ENCODE measurements around the gene TNKS1BP1. TPM values are rescaled to one million over a fixed set of nuclear protein-coding genes. Genes with fewer than 3 reads are reported as not detected.
"Not testable (repeated sequence)": the region's sequence is repeated elsewhere in the genome, so short reads cannot be mapped to it uniquely, and the experiment has no call there.

The TNKS1BP1 gene
- total RNA-seq, 4 donors from 2014 or later, result 119 to 162 (median 137) TPM

DNA sequence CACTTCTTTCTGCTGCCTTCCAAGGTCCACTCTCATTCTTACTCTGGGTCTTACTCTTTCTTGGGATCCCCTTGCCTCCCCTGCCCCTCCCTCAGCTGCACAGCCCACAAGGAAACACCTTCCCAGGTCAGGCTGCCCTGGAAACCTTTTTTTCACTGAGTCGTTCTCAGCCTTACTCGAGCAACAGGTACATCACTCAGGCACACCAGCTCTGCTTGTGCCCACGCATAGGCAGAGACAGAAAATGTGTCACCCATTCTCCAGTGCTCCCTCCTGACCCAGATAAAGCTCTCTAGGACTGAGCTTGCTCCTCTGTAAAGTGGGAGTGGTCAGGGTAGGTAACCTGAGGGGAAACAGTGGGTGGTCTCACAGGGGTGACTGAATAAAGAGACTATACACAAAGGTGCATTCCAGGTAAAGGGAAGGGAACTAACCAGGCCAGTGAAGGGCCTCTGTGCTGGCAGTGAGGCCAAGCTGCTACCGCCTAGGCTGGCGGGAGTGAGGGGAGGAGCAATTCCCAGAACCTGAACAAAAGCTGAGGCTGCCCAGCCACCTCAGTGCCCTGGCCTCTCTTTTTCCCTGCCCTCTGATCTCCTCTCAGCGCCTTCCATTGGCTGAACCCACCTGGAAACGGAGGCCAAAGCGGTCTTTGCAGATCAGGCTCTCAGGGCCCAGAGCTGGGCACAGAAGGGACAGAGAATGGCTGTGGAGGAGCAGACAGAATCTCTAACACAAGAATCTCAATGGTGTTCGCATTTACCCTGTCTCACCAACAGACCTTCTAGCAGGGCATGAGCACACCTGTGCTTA lies 40.3 kb upstream of the TNKS1BP1 start:
- TF ChIP-seq CTCF (IDR thresholded peaks at IDR 0.05), result no peak
- DNase-seq (ENCODE audit: low spot score) (no peak), ATAC-seq (ENCODE audit: low FRiP score) (no peak)

GRCh38 chr11:57363131-57364080 lies 38.7 kb upstream of the TNKS1BP1 start:
- no peak for TF ChIP-seq CTCF (IDR thresholded peaks at IDR 0.05)
- ATAC-seq (ENCODE audit: low FRiP score) (no peak), DNase-seq (ENCODE audit: low spot score) (no peak)

DNA sequence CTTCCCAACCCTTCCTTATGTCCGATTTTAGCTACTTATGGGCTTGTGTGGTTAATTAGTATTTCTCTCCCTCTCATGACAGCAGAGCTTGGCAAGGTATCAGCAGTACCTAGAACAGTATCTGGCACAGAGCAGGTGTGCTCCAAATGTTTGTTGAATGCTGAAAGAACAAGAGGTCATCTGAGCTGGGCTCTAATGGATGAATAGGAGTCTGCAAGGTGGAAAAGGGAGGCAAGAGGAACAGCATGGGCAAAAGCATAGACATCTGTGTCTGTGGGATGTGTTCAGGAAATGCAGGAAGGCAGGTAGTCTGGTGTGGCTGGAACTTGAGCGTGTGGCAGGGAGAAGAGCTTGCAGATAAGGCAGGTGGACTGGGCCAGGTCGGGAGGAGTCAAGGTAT lies 37.2 kb upstream of the TNKS1BP1 start:
- no peak for DNase-seq (ENCODE audit: low spot score)
- TF ChIP-seq CTCF (IDR thresholded peaks at IDR 0.05), result no peak
- ATAC-seq (ENCODE audit: low FRiP score), result no peak

DNA sequence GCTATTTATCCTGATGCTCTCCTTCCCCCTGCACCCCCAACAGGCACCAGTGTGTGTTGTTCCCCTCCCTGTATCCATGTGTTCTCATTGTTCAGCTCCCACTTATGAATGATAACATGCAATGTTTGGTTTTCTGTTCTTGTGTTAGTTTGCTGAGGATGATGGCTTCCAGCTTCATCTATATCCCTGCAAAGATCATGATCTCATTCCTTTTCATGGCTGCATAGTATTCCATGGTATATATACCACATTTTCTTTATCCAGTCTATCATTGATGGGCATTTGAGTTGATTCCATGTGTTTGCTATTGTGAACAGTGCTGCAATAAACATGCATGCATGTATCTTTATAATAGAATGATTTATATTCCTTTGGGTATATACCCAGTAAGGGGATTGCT lies 36.7 kb upstream of the TNKS1BP1 start:
- not testable (repeated sequence) for ATAC-seq (ENCODE audit: low FRiP score); DNase-seq (ENCODE audit: low spot score)

DNA sequence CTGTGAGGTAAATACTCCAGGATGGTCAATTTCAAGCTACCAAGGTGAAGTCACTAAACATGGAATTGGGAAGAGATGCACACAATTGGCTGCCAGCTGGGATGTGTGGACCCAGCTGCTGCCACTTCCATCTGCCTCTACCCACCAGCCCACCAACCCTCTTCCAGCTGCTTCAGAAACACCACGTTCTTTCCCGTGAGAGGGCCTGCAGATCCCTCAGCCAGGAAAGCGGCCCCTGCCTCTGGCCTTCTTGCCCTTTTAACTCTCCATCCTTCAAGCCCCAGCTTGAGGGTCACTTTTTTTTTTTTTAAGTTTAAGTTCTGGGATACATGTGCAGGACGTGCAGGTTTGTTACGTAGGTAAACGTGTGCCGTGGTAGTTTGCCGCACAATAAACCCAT lies 36.2 kb upstream of the TNKS1BP1 start:
- no peak for DNase-seq (ENCODE audit: low spot score)
- ATAC-seq (ENCODE audit: low FRiP score), result no peak
- TF ChIP-seq CTCF (IDR thresholded peaks at IDR 0.05), result no peak

GRCh38 chr11:57359896-57360690 lies 35.3 kb upstream of the TNKS1BP1 start:
- ATAC-seq (ENCODE audit: low FRiP score) (no peak), DNase-seq (ENCODE audit: low spot score) (no peak)
- no peak for TF ChIP-seq CTCF (IDR thresholded peaks at IDR 0.05)

GRCh38 chr11:57359396-57359795 lies 34.6 kb upstream of the TNKS1BP1 start:
- no peak for TF ChIP-seq CTCF (IDR thresholded peaks at IDR 0.05)
- no peak for DNase-seq (ENCODE audit: low spot score)
- ATAC-seq (ENCODE audit: low FRiP score), result no peak

Measured in omental fat pad (tissue), 4 donors.